NCI-H2081 treated with DMSO at 0.1 percent for 48 hours (cell line): ENCODE measurements around the gene ZSCAN23.
"Not testable (repeated sequence)": the region's sequence is repeated elsewhere in the genome, so short reads cannot be mapped to it uniquely, and the experiment has no call there.

ENCODE experiments used
- DNase-seq: peaks from one replicate; lab custom pipeline; 2025; lab: John Stamatoyannopoulos, UW

ZSCAN23 gene

DNA sequence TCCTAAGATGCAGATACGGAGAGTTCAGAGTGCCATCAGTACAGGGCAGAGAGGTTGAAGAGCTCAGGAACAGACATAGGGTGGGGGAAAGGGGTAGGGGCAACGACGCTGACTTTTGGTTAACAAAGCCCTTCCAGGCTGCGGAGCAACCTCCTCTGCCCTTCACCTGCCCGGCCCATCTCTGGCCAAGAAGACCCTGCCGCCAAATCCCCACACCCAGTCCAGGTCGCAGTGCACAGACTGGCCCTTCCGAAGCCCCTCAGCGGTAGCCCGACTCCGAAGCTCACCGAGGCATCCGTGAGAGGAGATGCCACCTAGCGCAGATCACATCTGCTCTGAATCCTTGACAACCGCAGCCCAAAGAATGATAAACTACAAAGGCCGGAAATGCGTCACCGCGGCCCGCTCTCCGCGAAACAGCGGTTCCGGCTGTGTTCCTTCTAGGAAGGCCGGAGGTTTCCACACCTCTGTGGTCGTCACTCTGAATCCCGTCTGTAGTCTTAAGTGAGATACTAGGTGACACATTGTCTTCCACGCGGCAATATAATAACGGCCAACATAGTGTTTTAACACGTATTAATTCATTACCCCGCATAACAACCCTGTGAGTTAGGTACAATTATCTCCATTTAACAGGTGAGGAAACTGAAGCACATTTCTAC, at the start of gene ZSCAN23:
TSS of gene ZSCAN23 (minus strand) at position 380 of the 662 bp plus-strand sequence. CDS start 7,225 bp downstream, outside the sequence.
- DNase-seq = peak; percentile 59

DNA sequence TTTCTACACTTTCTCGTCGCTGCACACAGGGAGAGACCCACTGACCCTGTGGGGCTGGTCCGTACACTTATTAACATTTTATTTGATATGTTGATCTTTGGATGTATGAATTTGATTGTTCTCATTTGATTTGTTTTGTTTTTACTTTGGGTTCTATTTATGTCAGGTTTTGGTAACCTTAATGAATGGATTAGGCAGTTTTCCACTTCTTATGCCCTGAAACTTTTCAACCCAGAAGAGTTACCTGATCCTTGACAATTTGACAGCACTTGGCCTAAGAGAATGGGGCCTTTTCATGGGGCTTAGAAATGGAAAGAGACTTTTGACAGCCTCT, 48.7 kb upstream of the ZSCAN23 start:
- no peak for DNase-seq

DNA sequence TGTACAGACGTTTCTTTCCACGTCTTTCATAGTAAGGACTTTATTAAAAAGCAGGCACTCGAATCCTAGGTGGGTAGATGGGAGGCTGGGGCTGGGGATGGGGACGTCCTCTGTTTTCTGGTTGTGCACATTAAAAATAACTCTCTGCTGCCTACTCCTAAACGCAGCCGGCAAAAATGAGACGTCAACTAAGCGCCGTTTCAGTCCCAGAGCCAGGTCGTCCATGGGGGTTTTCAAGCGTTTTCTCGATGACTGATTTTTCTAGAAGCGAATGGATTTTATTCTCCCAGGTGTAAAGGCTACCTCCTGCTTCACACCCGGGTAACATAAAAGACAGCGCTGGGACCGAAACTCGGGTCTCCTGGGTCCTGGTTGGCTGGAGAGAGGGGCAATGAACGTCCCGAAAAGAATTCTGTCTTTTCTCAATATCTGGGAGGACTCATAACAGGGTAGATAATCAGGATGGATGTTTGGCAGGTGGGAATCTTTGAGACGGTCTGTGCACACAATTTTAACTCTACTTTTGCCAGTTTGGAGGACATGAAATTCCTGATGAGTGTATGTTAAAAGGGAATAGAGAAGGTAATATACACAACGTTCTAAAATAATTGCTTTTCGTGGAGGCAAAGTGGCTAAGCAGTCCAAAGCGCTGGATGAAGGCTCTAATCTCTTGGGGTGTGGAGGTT, 47.1 kb upstream of the ZSCAN23 start:
- no peak for DNase-seq

DNA sequence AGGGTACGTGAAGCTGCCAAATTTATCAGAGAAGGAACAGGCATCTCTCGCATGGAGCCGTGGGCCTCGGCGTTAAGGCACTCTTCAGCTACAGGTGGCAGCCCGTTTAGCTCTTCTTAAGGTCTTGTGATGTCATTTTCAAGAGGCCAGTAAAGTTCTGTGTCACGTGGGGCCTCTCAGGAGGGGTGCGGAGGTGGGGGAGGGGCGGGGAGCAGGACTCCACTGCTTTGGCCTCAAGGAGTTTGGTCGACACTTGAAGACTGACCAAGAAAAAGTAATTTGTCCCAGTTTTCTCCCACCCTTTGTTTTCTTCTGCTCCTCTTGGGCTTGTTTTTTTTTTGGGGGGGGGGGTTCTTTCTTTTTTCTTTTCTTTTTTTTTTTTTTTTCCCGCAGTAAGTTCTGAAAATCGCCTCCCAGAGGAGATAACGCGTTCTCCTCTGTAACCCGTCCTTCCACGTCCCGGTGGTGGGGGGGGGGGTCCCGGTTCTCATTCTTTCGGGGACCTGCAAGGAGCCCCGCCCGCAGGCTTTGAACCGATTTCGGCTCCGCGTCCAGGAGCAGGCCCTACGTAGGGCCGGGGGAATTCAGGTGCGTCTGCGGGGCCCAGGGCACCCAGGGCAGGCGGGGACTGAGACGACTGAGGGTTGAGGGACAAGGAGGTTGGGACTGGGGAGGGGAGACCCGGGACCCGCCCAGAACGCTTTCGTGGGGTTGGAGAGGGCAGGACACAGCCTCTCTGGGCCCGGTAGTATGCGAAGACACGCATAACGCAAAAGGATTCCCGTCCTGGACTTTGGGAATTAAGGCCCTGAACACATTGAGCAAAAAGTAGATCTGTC, 46.3 kb upstream of the ZSCAN23 start:
- no peak for DNase-seq

DNA sequence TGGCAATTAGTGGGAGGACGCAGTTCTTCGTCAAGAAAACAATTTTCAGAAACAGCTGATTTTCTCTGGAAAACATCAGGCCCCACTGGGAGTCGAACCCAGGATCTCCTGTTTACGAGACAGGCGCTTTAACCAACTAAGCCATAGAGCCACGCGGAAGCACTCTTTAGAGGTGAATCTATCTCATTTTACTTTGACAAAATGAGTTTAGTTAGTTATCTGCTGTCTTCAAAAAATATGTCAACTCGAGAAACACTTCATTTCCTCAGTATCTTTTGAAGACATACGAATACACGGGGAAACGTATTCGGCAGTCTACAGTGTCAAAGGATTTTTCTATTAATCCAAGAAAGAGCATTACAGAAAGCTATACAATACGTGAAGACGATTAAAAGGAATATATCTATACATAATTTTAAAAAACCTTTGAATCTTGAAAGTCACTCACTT, 45.6 kb upstream of the ZSCAN23 start:
- DNase-seq = no peak

DNA sequence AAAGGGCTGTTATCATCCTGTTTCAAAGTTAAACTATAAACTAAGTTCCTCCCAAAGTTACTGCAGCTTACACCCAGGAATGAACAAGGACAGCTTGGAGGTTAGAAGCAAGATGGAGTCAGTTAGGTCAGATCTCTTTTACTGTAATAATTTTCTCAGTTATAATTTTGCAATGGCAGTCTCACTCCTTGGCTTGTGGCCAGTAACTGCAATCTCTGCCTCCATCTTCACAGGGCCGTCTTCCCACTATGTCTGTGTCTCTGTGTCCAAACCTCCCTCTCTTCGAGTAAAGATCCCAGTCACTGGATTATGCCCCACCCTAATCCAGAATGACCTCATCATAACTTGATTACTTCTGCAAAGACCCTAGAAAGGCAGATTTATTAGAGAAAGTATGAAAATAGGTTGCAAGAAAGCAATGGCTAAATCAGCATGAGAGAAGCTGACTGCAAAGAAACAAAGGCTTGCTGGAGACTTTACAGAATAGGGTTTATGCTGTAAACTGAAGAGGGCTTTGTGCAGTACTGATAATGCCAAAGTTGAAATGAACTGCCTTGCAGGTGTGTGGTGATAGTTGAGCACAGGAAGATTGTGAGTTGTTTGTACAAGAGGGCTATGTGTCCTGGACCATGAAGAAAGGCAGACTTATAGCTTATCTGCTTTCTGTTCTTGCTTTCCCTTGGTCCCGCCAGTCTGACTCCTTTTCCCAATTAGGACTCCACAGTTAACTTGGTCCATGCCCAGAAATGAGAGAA, 43.9 kb upstream of the ZSCAN23 start:
- no peak for DNase-seq

DNA sequence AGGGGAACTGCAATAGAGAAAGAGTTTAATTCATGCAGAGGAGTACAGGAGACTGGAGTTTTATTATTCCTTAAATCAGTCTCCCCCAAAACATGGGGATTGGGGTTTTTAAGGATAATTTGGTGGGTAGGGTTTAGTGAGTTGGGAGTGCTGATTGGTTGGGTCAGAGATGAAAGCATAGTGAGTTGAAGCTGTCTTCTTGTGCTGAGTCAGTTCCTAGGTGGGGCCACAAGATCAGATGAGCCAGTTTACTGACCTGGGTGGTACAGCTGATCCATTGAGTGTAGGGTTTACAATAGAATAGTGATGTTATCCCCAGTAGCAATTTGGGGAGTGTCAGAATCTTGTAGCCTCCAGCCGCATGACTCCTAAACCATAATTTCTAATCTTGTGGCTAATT, 43.2 kb upstream of the ZSCAN23 start:
- DNase-seq = no peak

DNA sequence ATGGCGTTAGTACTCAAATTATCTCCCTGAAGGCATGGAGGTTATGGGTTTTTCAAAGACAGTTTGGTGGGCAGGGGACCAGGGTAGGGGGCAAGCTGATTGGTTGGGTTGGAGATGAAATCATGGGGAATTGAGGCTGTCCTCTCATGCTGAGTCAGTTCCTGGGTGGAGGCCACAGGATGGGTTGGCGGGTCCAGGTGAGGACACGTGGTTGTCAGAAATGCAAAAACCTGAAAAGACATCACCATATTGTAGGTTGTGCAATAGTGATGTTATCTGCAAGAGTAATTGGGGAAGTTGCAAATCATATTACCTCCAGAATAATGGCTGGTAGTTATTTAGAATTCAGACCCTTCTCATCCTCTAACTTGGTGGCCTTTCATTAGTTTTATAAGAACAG, 42.2 kb upstream of the ZSCAN23 start:
- DNase-seq = no peak

DNA sequence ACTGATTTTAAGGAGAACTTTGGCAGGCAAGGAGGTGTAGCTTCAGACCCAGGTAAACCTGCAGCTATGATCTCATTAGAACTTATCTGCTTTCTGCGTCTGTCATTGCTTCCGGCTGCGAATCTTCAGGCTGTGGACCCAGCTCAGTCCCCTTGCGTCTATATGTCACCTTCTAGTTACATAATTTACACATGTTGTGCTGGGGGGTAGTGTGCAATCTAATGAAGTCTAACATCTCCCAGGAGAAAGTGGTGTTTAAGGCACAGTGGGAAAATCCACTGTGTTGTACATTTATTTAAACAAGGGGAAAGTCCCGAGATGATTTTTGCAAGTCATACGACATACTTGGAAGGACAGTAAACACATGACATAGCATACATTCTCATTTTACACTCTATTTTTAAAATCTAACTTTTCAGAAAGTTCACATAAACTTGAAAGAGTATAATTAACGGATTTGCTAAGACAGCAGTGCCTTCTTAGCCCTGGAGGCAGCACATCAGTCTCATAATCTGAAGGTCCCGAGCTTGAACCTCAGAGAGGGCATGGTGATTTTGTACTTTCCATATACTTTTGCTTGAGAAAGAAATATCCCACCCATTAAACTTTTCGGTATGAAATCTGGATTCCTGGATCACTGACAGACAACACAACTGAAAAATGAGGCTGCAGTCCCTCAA, 37.1 kb upstream of the ZSCAN23 start:
- DNase-seq = no peak

DNA sequence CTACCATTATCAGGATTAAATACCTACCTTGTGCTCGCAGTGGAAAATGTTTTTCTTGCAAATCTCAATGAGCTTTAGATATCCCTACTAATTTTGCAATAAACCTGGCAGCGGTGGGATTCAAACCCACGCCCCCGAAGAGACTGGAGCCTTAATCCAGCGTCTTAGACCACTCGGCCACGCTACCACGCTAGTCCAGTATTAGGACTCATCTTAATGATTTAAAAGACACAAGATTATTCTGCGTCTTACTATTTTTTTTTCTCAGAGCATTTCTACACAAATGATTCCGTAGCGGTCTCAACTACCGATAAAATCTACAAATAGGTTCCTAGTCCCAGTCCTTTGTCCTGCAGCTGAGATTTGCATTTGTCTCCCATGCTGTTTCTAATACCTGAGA, 35.2 kb upstream of the ZSCAN23 start:
- no peak for DNase-seq

DNA sequence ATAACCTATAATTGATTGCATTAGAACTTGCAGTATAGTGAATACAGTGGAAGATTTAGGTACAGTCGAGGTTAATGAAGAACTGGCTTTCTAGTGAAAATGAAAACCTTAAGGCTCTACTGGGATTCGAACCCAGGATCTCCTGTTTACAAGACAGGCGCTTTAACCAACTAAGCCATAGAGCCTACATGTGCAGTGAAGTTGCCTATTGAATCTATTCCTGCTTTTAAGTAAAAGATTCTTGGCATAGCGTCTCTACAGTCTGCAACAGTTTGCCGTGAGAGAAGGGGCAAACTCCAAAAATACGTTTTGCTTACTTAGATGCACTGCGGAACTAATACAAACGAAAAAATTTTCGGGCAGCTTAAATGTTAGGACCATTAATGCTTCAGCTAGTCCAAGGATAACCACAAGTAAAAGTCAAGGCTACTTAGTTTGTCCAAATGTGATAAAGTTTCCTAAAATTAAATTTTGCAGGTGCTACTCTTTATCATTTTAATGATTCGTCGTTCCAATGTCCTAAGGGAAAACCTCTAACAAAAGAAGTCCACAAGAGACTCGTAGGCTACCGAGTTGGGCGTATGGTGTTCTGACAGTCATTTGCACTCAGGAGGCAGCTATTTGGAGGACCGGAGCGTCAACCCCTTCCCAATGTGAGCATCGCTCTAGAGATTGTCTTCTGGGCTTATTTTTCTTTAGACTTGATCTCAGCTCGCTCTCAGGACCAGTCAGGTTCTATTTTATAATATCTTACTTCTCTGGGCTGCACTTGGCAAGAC, 31.3 kb upstream of the ZSCAN23 start:
- peak; percentile 38 for DNase-seq

DNA sequence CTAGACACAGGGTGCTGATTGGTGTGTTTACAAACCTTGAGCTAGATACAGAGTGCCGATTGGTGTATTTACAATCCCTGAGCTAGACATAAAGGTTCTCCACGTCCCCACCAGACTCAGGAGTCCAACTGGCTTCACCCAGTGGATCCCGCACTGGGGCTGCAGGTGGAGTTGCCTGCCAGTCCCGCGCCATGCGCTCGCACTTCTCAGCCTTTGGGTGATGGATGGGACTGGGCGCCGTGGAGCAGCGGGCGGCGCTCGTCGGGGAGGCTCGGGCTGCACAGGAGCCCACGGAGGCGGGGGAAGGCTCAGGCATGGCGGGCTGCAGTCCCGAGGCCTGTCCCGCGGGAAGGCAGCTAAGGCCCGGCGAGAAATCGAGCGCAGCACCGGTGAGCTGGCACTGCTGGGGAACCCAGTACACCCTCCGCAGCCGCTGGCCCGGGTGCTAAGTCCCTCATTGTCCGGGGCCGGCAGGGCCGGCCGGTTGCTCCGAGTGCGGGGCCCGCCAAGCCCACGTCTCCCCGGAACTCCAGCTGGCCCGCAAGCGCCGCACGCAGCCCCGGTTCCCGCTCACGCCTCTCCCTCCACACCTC, 26.0 kb upstream of the ZSCAN23 start:
- DNase-seq = not testable (repeated sequence)

DNA sequence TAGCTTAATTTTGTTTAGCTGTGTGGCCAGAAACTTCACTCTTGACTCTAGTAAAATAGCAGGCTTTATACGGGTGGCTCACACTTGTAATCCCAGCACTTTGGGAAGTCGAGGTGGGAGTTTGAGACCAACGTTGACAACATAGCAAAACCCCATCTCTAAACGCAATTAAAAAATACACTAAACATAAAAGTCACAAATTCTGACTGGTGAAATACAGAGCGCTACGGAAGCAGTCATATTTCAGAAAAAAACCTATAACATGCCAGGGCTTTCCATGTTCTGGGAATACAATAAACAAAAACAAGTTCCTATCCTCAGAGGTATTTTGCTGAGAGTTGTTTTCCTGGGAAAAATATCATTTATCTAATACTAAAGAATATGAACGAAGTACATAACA, 24.8 kb upstream of the ZSCAN23 start:
- DNase-seq = no peak

DNA sequence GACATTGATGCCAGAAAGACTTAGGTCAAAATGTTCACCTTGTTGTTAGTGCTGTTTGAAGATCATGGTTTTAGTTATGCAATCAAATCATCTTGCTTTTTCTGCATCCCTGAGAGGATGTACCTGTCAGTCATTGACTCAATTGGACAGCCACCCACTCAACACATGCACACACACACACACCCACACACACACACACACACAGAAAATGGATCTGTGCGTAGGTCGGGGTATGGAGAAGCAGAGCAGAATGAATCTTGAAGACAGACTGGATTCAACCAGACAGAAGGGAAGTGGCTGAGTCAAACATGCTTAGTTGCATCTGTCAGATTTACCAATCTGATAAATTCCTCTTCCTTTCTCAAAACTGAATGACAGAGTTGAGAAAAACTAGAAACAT, 19.1 kb upstream of the ZSCAN23 start:
- DNase-seq = no peak

DNA sequence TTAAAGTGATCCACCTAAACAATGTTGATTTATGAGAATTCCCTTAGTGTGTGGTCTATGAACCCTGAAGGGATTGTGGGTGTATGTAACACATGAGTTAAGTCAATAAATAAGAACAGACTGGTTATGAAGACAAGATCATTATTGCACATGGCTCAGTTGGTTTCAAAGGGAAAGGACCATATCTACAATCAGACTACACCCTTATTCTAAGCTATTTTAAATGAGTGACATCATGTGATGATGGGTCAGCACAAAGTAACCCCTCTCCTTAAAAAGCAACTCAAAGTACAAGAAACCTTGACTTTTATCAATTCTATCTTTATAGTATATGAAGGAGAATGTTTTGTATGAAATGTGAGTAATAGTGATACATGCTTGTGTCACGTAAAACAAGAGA, 15.3 kb upstream of the ZSCAN23 start:
- no peak for DNase-seq

DNA sequence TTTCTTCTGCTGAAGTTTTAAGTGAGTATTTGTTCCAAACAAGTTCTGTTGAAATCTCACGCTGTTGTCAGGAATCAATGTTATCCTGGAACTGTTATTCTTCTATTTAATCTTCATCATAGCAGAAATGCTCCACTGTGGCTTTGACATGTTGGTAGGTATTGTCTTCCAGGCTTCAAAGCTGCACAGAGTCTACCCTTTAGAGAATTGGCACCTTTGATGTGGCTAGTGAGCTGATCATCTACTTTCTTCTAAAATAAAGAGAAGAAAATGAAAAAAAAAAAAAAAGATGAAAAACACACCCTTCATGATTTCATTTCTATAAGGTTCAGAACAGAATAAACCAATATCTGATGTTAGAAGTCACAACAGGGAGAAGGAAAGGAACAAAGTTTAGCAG, 5.8 kb upstream of the ZSCAN23 start:
- DNase-seq = no peak

DNA sequence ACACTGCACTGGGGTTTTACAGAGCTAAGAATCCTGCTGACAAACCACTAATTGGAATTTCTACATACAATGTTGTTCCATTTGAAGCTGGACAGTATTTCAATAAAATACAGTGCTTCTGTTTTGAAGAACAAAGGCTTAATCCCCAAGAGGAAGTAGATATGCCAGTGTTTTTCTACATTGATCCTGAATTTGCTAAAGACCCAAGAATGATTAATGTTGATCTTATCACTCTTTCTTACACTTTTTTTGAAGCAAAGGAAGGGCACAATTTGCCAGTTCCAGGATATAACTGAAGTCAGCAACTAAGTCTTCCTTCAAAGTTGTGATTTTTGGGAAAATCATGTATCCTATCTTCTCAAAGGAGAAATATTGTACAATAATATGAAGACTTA, 4.2 kb upstream of the ZSCAN23 start:
- DNase-seq = not testable (repeated sequence)

DNA sequence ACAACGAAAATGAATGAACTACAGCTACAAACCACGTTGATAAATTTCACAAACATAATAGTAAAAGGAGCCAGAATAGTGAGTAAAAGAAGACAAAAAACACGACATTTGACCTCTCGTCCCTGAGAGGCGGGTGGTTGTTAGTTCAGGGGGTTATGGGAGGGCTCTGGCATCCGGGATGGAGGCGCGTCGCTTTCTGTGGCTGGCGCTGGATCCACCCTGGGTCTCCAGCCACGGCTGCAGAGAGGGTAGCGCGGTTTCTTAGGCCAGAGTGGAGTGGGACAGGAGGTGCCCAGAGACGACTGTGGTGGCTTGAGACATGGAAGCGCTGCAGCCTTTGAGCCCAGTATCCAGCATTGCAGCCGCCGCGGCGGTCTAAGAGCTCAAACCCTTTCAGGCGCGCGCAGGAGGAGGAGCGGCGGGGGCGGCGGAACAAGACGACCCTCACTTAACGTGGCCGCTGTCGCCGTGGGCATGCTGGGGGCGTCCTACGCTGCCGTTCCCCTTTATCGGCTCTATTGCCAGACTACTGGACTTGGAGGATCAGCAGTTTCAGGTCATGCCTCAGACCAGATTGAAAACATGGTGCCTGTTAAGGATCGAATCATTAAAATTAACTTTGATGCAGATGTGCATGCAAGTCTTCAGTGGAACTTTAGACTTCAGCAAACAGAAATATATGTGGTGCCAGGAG, 3.7 kb upstream of the ZSCAN23 start:
- DNase-seq = no peak

DNA sequence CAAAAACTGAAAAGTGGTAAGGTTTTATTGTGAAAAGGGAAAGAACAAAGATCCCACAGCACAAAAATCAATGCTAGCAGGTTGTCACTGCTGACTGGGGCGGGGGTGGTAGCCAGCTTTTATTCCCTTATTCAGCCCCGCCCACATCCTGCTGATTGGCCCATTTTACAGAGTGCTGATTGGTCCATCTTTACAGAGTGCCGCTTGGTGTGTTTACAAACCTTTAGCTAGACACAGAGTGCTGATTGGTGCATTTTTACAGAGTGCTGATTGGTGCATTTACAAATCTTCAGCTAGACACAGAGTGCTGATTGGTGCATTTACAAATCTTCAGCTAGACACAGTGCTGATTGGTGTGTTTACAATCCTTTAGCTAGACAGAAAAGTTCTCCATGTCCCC, 1.5 kb upstream of the ZSCAN23 start:
- not testable (repeated sequence) for DNase-seq

DNA sequence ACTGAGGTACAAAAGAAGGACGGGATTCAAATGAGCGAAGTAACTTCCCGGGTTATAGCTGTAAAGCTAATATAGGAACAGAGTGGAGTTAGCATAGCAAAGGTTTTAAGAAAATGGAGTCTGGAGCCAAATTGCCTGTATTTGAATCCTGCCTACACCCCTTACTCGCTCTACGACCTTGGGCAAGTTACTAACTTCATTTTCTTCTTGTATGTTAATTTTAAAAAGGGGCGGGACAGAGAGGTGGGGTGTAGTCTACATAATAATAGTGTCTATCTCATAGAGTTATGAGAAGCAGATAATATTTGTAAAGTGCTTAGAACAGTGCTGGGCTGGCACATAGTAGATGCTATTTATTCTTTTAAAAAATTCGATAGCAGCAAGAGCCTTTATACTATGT, 705 bp downstream of the ZSCAN23 start:
- DNase-seq = no peak
